NCI-H345 (cell line): Measurements from ENCODE around the gene TMEM135.

Experiments used
- DNase-seq: peaks from one replicate; lab custom pipeline; 2025; lab: John Stamatoyannopoulos, UW

The TMEM135 gene

DNA sequence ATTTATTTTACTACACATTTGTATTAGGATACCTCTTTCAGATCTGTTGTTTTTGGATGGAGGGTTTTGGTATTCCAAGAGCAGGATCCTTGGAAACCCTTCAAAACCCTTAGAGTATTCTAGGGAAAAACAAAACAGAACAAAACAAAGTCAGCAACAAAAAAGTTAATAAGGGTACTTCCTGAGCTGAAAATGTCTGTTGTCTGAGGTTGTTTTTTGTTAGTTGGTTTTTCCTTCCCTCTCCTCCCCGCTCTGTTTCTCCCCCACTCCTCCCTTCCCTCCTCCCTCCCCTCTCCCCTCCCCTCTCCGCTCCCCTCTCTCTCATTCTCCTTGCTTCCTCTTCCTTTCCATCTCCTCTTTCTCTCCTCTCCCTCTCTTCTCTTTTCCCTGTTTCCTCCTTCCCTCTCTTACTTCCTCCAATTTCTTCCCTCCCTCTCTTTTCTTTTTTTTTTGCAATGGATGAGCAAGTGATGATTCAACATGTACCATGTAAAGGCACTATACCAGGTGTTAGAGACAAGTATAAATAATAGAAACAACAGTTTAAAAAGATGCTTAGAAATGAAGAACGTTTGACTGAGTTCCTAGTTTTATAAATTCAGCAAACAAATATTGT, 160.6 kb downstream of the TMEM135 start:
- no peak for DNase-seq

DNA sequence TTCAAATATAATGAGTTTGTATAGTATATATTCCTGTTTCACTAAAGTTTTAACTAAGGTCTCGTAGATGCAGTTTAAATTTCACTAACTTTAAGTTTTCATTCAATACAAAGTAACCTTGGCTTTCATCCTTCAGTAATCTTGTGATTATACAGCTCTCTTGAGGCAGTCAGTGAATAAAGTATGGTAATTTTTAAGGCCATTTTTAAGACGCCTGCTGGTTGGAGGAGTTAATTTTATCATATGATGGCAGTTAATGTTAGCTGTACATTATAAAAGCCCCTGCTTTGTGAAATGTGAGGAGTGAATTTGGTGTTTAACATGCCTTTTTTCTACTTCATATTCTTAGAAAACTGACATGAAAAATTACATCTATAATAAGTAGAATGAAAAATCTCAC, 163.6 kb downstream of the TMEM135 start:
- DNase-seq: no peak

DNA sequence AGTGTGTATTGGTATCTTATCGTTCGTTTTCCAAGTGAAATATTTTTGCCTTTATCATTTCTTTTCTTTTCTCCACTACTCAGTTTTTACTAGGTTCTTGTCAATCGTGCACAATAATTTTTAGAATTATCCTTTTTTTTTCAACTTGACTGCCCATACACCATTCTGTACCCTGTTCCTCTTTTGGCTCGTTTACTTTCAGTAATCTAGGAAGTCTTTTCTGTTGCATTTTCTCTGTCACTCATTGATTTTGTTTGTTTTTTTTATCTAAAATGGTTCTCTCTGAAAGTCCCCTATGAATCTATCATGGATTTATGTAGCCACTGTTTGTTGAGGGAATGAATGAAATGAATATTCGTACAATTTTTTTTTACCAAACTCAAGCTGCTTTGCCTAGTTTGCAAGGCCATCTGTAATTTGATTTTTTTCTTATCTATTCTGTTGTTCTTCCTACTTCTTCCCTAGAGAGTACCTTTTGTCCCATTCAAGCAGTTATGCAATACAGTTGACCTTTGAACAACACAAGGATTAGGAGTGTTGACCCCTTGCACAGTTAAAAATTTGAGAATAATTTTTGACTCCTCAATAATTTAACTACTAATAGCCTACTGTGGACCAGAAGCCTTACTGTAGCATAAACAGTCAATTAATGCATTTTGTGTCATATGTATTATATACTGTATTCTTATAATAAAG, 166.3 kb downstream of the TMEM135 start:
- no peak for DNase-seq

DNA sequence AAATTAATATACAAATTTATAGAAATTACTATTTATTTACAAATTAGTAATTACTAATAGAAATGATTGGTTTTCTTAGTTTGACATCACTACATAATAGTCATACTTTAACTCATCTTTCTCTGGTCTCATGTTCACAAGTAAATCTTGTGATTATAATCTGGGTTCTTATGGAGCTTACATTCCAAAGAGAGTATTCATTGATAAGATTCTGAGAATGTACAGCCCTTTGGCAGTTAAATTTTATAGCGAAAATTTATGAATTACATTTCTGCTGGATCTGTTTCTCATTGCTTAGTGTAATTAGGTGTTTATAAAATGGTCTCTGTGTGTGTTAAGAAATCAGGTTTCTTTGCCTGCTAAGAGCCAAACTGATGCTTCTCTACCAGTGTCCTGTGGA, 175.2 kb downstream of the TMEM135 start:
- DNase-seq: no peak

DNA sequence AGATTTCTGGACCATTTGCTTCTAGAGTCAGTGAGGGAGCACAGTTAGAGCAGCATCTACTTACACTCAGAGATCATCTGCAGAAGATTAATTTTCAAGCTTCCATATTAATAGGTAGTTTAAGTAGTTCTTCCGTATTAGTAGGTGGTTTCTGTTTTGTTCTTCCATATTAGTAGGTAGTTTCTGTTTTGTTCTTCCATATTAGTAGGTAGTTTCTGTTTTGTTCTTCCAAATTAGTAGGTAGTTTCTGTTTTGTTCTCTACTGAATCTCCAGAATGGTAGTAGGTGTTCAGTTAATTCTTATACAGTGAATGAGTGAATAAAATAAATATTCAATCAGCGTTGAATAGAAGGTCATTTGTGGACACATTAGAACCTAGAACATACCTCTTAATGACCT, 175.7 kb downstream of the TMEM135 start:
- DNase-seq: no peak

DNA sequence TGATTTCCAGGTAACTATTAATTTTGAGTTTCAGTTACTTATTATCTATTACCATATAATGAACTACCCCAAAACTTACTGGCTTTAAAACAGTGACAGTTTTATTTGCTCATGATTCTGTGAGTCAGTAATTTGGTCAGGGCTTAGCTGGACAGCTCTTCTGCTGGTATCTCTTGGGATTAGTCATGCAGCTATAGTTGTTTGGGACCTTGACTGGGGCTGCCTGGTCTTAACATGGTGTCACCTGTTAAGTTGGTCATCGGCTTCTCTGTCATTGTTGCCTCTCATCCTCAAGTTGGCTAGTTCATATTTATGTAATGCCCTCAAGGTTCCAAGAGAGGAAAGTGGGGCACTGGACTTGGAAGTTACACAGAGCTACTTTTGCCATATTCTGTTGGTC, 177.5 kb downstream of the TMEM135 start:
- DNase-seq: no peak

DNA sequence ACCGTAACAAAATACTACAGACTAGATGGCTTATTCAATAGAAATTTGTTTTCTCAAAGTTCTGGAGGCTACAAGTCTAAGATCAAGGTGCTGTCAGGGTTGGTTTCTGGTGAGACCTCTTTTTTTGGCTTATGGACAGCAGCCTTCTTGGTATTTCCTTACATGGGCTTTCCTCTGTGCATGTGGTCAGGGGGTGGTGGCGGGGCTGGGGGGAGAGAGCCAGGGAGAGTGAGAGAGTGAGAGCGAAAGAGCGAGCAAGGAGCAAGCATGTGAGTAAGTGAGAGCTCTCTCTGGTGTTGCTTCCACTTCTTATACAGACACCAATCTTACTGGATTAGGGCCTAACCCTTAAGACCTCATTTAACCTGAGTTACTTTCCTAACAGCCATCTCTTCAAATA, 181.5 kb downstream of the TMEM135 start:
- DNase-seq: no peak

DNA sequence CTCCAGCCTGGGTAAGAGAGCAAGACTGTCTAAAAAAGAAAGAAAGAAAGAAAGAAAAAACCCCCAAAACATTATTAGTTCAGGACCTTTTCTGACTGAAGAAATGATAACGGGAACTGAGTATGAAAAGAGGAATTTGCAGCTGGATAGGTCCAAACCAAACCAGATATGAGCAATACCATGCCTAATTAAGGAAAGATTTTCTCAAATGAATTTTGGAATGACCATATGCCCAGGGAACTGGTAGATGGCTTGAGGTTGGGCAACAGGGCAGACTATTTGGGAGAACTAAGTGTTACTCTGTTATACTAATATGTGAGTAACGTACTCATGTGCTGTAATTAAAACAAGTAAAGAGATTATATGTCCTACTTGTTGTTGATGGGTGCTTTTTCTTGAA, 186.1 kb downstream of the TMEM135 start:
- DNase-seq: no peak

DNA sequence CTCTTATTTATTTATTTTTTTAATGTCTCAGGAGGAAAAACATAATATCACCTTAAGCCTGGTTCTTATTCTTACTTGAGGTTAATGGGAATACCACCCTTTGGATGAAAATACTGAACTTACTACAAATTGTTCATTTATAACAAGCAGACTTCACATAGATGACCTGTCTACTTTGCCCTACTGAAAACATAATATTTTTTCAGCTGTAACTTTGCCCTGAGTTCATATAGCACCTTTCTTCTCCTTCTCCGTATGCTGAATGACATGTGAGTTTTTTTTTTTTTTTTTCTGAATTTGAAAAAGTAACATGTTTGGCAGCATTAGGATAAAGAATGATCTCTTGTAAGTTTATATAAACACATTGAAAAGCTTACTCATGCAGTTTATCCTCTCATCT, 186.8 kb downstream of the TMEM135 start:
- no peak for DNase-seq

DNA sequence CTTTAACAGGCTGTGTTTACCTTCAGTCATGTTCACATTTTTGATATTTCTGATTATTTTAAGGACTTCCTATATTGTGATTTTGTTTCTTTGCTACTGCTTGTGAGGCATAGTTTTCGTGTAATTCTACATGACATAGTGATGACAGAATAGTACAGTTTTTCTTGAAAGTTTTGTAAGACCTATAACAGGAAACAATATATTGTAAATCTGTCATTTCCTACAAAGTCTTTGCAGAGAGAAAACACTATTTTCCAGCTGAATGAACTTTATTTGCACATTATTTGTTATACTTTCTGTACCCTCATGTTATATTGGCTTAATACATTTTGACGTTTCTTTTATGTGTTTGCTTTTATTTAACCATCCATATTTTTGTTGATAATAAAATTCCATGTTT, 191.1 kb downstream of the TMEM135 start:
- no peak for DNase-seq

DNA sequence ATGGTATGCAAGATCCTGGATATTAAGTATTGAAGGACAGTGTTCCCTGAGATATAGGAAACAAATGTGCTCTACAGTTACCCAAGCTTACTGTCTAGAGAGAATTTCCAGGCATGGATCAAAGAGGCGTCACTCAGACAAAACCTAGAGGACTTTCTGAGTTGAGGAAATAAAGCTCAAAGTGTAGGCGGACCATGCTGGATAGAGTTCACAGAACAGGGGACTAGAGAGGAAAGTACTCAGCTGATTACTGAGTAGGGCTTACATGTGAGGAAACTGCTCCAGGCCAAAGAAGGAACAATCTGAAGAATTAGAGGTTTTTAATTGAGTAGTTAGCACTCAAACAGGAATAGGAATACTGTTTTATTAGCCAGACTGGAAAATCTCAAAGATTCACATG, 193.3 kb downstream of the TMEM135 start:
- no peak for DNase-seq

DNA sequence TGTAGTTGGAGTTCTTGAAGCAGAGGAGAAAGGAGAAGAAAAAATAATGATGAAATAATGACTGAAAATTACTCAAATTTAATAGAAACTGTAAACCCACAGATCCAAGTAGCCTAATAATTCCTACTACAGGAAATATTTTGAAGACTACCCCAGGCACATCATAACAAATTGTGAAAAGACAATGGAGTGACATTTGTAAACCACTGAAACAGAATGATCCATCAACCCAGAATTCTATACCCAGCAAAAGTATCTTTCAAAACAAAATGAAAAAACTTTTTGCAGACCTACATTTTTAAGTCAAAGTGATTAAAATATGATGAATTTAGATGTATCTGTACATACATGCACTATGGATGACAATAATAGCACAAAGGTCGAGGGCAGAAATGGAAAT, 194.6 kb downstream of the TMEM135 start:
- DNase-seq: no peak

DNA sequence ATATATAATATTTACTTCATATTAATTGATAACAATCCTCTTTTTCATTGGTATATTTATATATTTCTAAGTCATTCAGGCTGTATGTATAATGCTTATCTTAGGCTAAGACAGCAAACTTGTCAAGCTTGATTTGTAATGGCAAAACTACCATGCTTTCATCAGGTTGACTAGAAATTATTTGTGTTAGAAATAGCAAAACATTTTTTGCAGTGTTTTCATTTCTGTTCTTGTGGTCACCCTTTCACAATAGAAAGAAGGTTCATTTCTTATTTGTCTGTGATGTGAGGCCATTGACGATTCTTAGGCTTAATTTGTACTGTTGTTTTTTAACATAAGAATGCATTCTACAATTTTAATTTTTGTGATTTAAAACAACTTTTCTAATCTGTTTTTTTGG, 197.6 kb downstream of the TMEM135 start:
- DNase-seq: no peak

DNA sequence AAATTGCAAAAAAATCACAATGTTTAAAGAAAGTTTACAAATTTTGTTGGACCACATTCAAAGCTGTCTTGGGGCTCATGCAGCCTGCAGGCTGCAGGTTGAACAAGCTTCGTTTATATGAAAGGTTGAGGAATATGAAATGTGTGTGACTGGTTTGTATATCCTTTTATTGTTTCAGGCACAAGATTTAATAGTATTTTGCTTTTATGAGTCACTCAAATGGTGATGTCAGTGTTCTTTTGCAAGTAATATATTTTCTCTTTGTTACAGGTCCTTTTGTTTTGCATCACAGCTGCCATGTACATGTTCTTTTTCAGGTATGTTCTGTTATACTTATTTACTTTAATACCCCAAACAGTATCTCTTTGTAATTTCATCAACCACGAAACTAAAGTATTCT, 198.6 kb downstream of the TMEM135 start:
- no peak for DNase-seq

DNA sequence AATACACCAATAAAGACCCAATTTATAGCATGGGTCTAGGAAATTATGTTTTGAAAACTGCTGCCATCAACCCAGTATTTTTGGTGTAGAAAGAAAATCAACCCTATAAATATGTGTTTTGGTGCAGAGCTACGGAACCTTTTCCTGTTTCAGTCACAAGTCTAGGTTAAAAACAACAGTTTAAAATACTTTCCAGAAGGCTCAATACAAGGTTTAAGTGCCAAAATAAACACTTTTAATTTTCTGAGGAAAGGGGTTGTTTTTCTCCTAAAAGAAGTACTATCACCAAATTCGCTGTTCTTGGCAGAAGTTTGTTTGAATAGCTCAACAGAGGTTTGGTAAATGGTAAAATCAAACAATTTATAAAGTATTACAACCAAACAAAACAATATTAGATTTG, 201.3 kb downstream of the TMEM135 start:
- no peak for DNase-seq

DNA sequence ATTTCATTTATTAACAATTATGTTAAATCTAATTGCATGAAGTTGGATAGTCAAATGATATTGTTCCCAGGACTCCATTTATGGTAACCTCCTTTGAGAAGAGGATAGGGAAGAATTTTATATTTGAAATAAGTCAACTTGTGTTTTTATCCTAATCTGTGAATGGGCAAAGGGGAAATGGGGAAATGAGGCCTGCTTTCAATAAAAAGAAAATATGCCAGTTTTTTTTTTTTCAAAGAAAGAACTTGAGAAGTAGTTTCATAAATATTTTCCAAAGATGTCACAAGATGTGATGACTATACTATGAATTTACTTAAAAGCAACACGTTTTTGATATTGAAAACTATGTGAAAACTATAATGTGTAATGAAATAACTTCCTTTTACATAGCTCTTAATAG, 201.8 kb downstream of the TMEM135 start:
- no peak for DNase-seq

DNA sequence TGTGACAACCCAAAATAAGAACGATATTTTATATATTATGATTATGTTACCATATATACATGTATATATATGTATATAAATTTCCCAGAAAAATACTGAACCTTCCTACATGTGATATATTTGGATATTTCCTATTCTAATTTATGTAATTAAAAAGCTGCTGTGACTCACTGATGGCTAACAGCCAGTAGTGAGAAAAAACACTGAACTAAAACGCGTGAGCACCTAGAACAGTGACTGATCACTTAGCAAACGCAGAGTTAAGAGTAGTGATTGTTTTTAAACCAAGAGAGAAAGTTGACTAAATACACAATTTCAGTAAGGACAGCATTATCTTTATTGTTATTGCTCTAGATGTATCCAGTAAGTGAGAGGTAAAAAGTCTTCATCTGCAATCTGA, 213.8 kb downstream of the TMEM135 start:
- no peak for DNase-seq

DNA sequence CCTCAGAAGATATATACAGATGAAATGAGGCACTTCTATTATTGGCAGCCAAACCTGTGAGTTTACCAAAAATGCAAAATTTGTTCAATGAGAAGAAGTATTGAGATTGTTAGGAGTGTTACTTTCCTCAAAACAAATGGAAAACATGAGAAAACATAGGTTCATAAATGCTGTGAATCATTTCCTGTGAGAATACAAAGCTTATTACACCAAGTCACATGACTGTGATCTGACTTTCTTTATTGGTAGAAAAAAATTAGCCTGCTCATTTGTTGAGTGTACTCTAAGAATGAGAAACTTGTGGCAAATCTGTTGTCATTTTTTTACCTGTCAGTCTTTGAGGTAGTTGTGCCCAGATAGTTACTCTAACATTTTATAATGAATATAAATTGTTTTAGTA, 215.1 kb downstream of the TMEM135 start:
- no peak for DNase-seq

DNA sequence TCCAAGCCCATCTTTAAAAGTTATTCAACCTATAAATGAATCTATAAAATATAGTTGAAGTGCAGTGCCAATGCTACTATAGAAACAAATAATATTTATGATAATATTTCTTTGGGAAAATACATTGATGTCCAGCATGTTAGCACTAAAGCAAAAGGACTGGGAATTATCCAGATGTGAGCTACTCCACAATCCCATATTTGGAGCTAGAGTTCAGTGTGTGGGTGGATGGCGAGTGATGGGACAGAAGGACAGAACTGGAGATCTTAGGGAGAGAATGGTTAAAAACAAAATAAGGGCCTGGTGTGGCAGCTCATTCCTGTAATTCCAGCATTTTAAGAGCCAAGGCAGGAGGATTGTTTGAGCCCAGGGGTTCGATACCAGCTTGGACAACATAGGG, 216.8 kb downstream of the TMEM135 start:
- no peak for DNase-seq

DNA sequence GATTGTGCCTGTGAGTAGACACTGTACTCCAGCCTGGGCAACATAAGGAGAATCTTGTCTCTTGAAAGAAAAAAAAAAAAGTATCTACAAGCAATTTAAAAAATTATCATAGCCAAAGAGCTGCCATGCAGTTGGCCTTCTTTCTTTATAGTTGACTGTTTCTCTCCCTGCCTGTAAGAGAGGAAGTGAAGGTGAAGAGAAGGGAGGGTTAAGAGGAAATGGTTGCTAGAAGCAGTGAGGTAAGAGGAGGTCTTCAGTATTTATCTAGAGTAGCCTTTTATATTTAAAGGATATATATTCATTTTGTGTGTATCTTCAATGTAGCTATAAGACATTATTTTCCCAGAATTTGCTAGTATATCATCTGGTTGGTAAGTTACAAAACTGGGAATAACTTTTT, 217.9 kb downstream of the TMEM135 start:
- DNase-seq: no peak

DNA sequence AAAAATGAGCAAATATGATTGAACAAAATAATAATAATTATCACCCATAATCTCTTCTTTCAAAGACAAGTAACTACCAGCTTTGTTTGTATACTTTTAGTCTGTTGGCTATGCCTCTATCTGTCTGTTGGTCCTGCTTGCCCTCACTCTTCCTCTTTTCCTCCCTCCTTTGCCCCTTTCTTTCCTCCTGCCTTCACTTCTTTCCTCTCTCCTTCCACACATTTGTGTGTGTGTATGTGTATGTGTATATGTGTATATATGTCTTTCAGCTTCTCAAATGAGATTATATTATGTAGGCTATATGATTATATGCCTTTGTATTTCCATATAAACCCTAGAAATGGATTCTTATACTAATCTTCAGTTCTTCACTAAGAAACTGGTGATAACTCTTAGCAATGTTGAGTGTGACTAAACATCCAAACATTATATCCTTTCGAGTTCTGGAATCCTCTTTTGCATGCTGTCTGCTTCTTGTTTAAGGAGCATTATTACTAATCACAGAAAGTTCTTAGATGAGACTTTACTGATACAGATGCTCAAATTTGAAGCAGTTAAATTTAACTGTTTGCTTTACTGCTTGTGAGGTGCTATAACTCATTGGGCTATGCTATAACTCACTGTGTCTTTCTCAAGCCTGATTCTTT, 219.1 kb downstream of the TMEM135 start:
- DNase-seq: no peak

DNA sequence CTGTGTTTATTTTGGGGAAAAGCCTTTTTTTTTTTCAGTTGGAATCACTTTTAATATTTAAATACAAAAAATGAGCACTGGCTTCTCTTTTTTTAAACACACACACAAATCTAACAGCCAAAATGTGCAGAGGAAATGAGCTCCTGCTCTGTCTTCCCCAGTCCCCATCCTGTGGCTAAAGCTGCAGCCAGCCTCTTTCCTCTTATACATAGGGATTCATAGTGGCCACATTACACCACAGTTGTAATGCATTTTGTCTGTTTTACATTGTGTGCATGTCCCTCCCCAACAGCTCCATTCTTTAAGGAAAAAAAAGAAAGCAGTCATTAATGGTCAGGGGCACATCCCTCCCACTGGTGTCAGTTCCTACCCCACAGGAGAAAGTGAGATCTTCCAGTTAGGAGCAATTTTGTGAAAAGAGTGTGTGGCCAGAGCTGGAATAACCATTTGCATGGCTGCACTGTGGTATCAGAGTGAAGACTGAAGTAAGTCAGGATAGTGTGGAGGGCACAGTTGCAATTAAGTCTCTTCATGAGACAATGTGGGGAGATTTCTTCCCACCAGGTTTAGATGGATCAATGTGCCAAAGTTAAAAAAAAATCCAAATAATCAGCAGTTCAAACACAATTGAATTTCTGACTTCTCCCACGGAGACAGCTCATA, 220.6 kb downstream of the TMEM135 start:
- no peak for DNase-seq

DNA sequence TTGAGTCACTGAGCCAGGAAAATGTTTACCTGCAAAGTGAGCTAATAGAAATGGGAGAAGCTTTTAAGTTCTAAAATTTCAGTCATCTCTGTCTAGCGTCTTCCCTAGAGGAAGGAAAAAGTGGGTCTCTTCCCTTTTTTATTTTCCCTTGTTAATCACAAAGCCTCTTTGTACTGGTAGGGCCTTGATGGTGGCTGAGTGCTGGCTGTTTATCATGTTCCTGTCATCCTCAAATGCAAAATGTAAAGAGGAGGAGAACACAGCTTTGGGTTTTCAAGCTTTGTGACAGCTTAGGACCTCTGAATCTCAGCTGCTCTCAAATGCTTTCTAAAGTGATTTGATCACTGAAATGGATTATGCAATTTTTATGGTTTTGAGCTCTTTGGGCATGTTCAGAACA, 222.0 kb downstream of the TMEM135 start:
- DNase-seq: no peak
